Measurements from ENCODE around the gene FPGS.

The FPGS gene

GRCh38 chr9:127771570-127772189, 31.0 kb upstream of the FPGS start:
- H3K9me3 ChIP-seq (ENCODE audit: insufficient read depth, low read length, severe bottlenecking): no peaks in the 10 kb centered on the region
- no peak for DNase-seq
- no peaks in the 10 kb centered on the region for H4K20me1 ChIP-seq (ENCODE audit: insufficient read depth, low read length)
- peak overlapping the region; percentile 15; the same call in 1 of the 2 replicates for H3K27ac ChIP-seq (ENCODE audit: low read length)
- peaks cover 3% of the 10 kb centered on the region for H3K79me2 ChIP-seq (ENCODE audit: insufficient read depth, low read length)
- no peaks in the 10 kb centered on the region; the same call in 1 of the 2 replicates for H3K36me3 ChIP-seq (ENCODE audit: insufficient read depth, low read length)
- H3K9ac ChIP-seq (ENCODE audit: low read depth, low read length): no peak overlapping the region
- H2AFZ ChIP-seq (ENCODE audit: low read depth, low read length): no peak overlapping the region
- TF ChIP-seq EZH2 (IDR thresholded peaks at IDR 0.05; ENCODE audit: borderline replicate concordance, low read depth, low read length, severe bottlenecking): no peak
- TF ChIP-seq CTCF (IDR thresholded peaks at IDR 0.05; ENCODE audit: borderline replicate concordance, extremely low read depth, low read length, poor library complexity, severe bottlenecking): no peak
- H3K27me3 ChIP-seq (ENCODE audit: insufficient read depth, low read length, poor library complexity): no peaks in the 10 kb centered on the region
- ATAC-seq (ENCODE audit: insufficient read depth, low read depth): no peak
- H3K4me1 ChIP-seq (ENCODE audit: insufficient read depth, low read length): peaks cover 43% of the 10 kb centered on the region
- peak overlapping the region; percentile 81 for H3K4me2 ChIP-seq (ENCODE audit: insufficient read depth, low read length)
- H3K4me3 ChIP-seq (ENCODE audit: low read depth in 1 of 2, low read length in 2 of 2): peak overlapping the region in 1 of 2 experiments; percentile 44; a peak in 2 of 4 replicates

DNA sequence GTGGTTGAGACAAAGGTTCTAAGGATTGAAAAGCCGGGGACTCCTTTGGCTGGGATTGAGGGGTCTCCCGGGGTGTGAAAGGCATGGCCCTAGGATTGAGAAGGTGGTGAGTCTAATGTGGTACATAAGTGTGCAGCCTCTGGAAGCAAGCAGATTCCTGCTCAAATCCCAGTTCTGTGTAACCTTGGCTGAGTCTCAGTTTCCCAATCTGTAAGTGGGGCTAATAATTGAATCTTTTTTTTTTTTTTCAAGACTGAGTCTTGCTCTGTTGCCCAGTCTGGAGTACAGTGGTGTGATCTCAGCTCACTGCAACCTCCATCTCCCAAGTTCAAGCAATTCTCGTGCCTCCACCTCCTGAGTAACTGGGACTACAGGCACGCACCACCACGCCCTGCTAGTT, 30.1 kb upstream of the FPGS start:
- no peaks in the 10 kb centered on the region for H3K27me3 ChIP-seq (ENCODE audit: insufficient read depth, low read length, poor library complexity)
- H4K20me1 ChIP-seq (ENCODE audit: insufficient read depth, low read length): no peaks in the 10 kb centered on the region
- peaks cover 11% of the 10 kb centered on the region for H3K79me2 ChIP-seq (ENCODE audit: insufficient read depth, low read length)
- no peak overlapping the region for H3K4me2 ChIP-seq (ENCODE audit: insufficient read depth, low read length)
- no peak overlapping the region for H3K27ac ChIP-seq (ENCODE audit: low read length)
- H3K9me3 ChIP-seq (ENCODE audit: insufficient read depth, low read length, severe bottlenecking): no peaks in the 10 kb centered on the region
- H3K9ac ChIP-seq (ENCODE audit: low read depth, low read length): no peak overlapping the region
- H3K36me3 ChIP-seq (ENCODE audit: insufficient read depth, low read length): no peaks in the 10 kb centered on the region; the same call in 1 of the 2 replicates
- TF ChIP-seq CTCF (IDR thresholded peaks at IDR 0.05; ENCODE audit: borderline replicate concordance, extremely low read depth, low read length, poor library complexity, severe bottlenecking) (no peak), EZH2 (IDR thresholded peaks at IDR 0.05; ENCODE audit: borderline replicate concordance, low read depth, low read length, severe bottlenecking) (no peak)
- H3K4me1 ChIP-seq (ENCODE audit: insufficient read depth, low read length): peaks cover 44% of the 10 kb centered on the region
- H2AFZ ChIP-seq (ENCODE audit: low read depth, low read length): no peak overlapping the region
- no peak overlapping the region for H3K4me3 ChIP-seq (ENCODE audit: low read depth in 1 of 2, low read length in 2 of 2)
- DNase-seq: no peak
- ATAC-seq (ENCODE audit: insufficient read depth, low read depth): no peak

- no peak for ATAC-seq (ENCODE audit: insufficient read depth, low read depth)
These were observed 29.4 kb upstream of the FPGS start for GRCh38 chr9:127773272-127773671.

More at GRCh38 chr9:127773272-127773671, 29.4 kb upstream of the FPGS start:
- no peak overlapping the region for H2AFZ ChIP-seq (ENCODE audit: low read depth, low read length)
- no peak overlapping the region for H3K9ac ChIP-seq (ENCODE audit: low read depth, low read length)
- no peaks in the 10 kb centered on the region; the same call in 1 of the 2 replicates for H3K36me3 ChIP-seq (ENCODE audit: insufficient read depth, low read length)
- H3K27me3 ChIP-seq (ENCODE audit: insufficient read depth, low read length, poor library complexity): no peaks in the 10 kb centered on the region
- H3K9me3 ChIP-seq (ENCODE audit: insufficient read depth, low read length, severe bottlenecking): no peaks in the 10 kb centered on the region
- no peak overlapping the region for H3K27ac ChIP-seq (ENCODE audit: low read length)
- peaks cover 17% of the 10 kb centered on the region for H3K79me2 ChIP-seq (ENCODE audit: insufficient read depth, low read length)
- H3K4me3 ChIP-seq (ENCODE audit: low read depth in 1 of 2, low read length in 2 of 2): no peak overlapping the region
- TF ChIP-seq CTCF (IDR thresholded peaks at IDR 0.05; ENCODE audit: borderline replicate concordance, extremely low read depth, low read length, poor library complexity, severe bottlenecking) (no peak), EZH2 (IDR thresholded peaks at IDR 0.05; ENCODE audit: borderline replicate concordance, low read depth, low read length, severe bottlenecking) (no peak)
- H4K20me1 ChIP-seq (ENCODE audit: insufficient read depth, low read length): no peaks in the 10 kb centered on the region
- DNase-seq: no peak
- peaks cover 49% of the 10 kb centered on the region for H3K4me1 ChIP-seq (ENCODE audit: insufficient read depth, low read length)
- no peak overlapping the region for H3K4me2 ChIP-seq (ENCODE audit: insufficient read depth, low read length)

All from DND-41 (cell line).